K562 (cell line): ENCODE measurements around the gene SKIDA1. TPM values are rescaled to one million over a fixed set of nuclear protein-coding genes. Genes with fewer than 3 reads are reported as not detected.

ENCODE experiments used
- ATF7 ChIP-seq: fragments of 450-650 bp; IDR thresholded peaks from 2 replicates; pipeline ENCODE4 v1.7.1; 2014; ENCODE audit warnings: mild to moderate bottlenecking, moderate library complexity
- CBX2 ChIP-seq: fragments of 200-600 bp; sonication (generic); IDR thresholded peaks from one replicate; pipeline ENCODE4 v1.6.1; 2012; ENCODE audit warnings: mild to moderate bottlenecking, low read length, inconsistent platforms; ENCODE audit not compliant: insufficient read depth, poor library complexity, severe bottlenecking
- CBX3 ChIP-seq, 2 experiments: IDR thresholded peaks; 1 replicate in 1 of 2; 2 replicates in 1 of 2; pipeline ENCODE4 v1.6.1; 2012; ENCODE audit warnings: inconsistent platforms in 2 of 2, low read length in 2 of 2, borderline replicate concordance in 1 of 2, control low read depth in 1 of 2
- ELF2 ChIP-seq: fragments of 250-450 bp; sonication (Bioruptor Pico); IDR thresholded peaks from 2 replicates; pipeline ENCODE4 v1.5.0; 2021; ENCODE audit warnings: mild to moderate bottlenecking
- FOXA1 ChIP-seq: fragments of 450-650 bp; IDR thresholded peaks from 2 replicates; pipeline ENCODE4 v1.6.1; 2016; ENCODE audit warnings: mild to moderate bottlenecking, borderline replicate concordance
- HMGN3 ChIP-seq: IDR thresholded peaks from 2 replicates; pipeline ENCODE4 v1.6.1; 2011; ENCODE audit warnings: borderline replicate concordance, low read depth, mild to moderate bottlenecking, mixed read lengths, low read length; ENCODE audit not compliant: insufficient read length; ENCODE audit errors: extremely low read depth
- HNRNPUL1 ChIP-seq: fragments of 200-400 bp; formaldehyde crosslinking; IDR thresholded peaks from 2 replicates; pipeline ENCODE4 v1.6.1; 2017; ENCODE audit warnings: low read length
- HOXB6 ChIP-seq: fragments of 250-450 bp; sonication (Bioruptor Pico); IDR thresholded peaks from 2 replicates; pipeline ENCODE4 v1.5.1; 2022; ENCODE audit warnings: mild to moderate bottlenecking, borderline replicate concordance
- KAT8 ChIP-seq: fragments of 450-650 bp; IDR thresholded peaks from 2 replicates; pipeline ENCODE4 v1.6.1; 2016; ENCODE audit warnings: low read depth, mild to moderate bottlenecking
- KDM4B ChIP-seq, 2 experiments: fragments of 450-650 bp in 1 of 2; sonication (generic) in 1 of 2; IDR thresholded peaks; 2 replicates each; pipeline ENCODE4 v1.6.1; 2016 to 2017; ENCODE audit warnings: borderline replicate concordance in 2 of 2, antibody characterized with exemption in 1 of 2, low read depth in 1 of 2, mild to moderate bottlenecking in 1 of 2
- KLF1 ChIP-seq: fragments of 450-650 bp; IDR thresholded peaks from 2 replicates; pipeline ENCODE4 v1.6.1; 2016; ENCODE audit warnings: missing genetic modification characterization, missing compliant biosample characterization
- MECOM ChIP-seq: fragments of 250-450 bp; sonication (Bioruptor Pico); IDR thresholded peaks from 2 replicates; pipeline ENCODE4 v1.8.0; 2022; ENCODE audit warnings: inconsistent platforms
- MTA1 ChIP-seq: fragments of 450-650 bp; IDR thresholded peaks from 2 replicates; pipeline ENCODE4 v1.6.1; 2017; ENCODE audit warnings: borderline replicate concordance
- NR2C1 ChIP-seq, 2 experiments: fragments of 450-650 bp; IDR thresholded peaks; 2 replicates each; pipeline ENCODE4 v1.6.1; 2017; ENCODE audit warnings: mild to moderate bottlenecking in 2 of 2, antibody characterized with exemption in 1 of 2, inconsistent platforms in 1 of 2, missing compliant biosample characterization in 1 of 2, missing genetic modification characterization in 1 of 2
- NRF1 ChIP-seq, 2 experiments: fragments of 450-650 bp; IDR thresholded peaks in 1 of 2; conservative IDR thresholded peaks in 1 of 2; 2 replicates each; pipeline ENCODE4 v1.6.1; 2014; ENCODE audit warnings: mild to moderate bottlenecking in 2 of 2
- PHTF2 ChIP-seq: fragments of 250-450 bp; sonication (Bioruptor Pico); IDR thresholded peaks from 2 replicates; pipeline ENCODE4 v1.5.0; 2021; ENCODE audit warnings: mild to moderate bottlenecking
- RAD21 ChIP-seq, 2 experiments: fragments of 250-450 bp in 1 of 2; fragments of 450-650 bp in 1 of 2; sonication (Bioruptor Pico) in 1 of 2; formaldehyde crosslinking in 1 of 2; IDR thresholded peaks in 1 of 2; conservative IDR thresholded peaks in 1 of 2; 2 replicates each; pipeline versions ENCODE4 v1.4.0 to v1.8.0; 2020 to 2022; ENCODE audit warnings: mild to moderate bottlenecking in 2 of 2, moderate library complexity in 1 of 2
- RBM22 ChIP-seq: fragments of 200-400 bp; formaldehyde crosslinking; IDR thresholded peaks from 2 replicates; pipeline ENCODE4 v1.6.1; 2018; ENCODE audit warnings: low read length, low read depth; ENCODE audit not compliant: poor library complexity, severe bottlenecking
- SIN3A ChIP-seq, 2 experiments: fragments of 150-350 bp in 1 of 2; IDR thresholded peaks; 2 replicates each; pipeline ENCODE4 v1.6.1; 2011 to 2016; ENCODE audit warnings: borderline replicate concordance in 2 of 2, low read depth in 2 of 2, low read length in 2 of 2, mild to moderate bottlenecking in 2 of 2, moderate library complexity in 2 of 2; ENCODE audit not compliant: control insufficient read depth in 1 of 2
- SMAD4 ChIP-seq: fragments of 250-450 bp; sonication (Bioruptor Pico); conservative IDR thresholded peaks from 2 replicates; pipeline ENCODE4 v1.8.0; 2021; ENCODE audit warnings: inconsistent platforms, mild to moderate bottlenecking, moderate library complexity
- TBP ChIP-seq: optimal IDR thresholded peaks from 2 replicates; pipeline ENCODE3; 2011; ENCODE audit warnings: low read depth, low read length, improper control_type of control experiment
- YY1 ChIP-seq, 3 experiments: IDR thresholded peaks; 2 replicates each; pipeline ENCODE4 v1.6.1; 2011; ENCODE audit warnings: low read length in 2 of 3, mild to moderate bottlenecking in 2 of 3, moderate library complexity in 2 of 3, borderline replicate concordance in 1 of 3, control low read depth in 1 of 3, low read depth in 1 of 3; ENCODE audit not compliant: insufficient read depth in 3 of 3, insufficient replicate concordance in 2 of 3, control insufficient read depth in 1 of 3, insufficient read length in 1 of 3; ENCODE audit errors: extremely low read depth in 1 of 3
- ZNF785 ChIP-seq: fragments of 250-450 bp; sonication (Bioruptor Pico); IDR thresholded peaks from 2 replicates; pipeline ENCODE4 v1.4.0; 2020; ENCODE audit warnings: mild to moderate bottlenecking
- polyA plus RNA-seq, 8 experiments: library from polyadenylated mRNA; depleted of rRNA in 4 of 8; stranded (reverse) in 5 of 8; unstranded in 3 of 8; fragments of >200 nt; fragmentation: Nextera tagmentation in 2 of 8; fragmentation: Illumina TruSeq in 1 of 8; extraction: Ambion mirVana in 2 of 8; extraction: Trizol in 1 of 8; gene quantifications; 2 replicates each; pipeline versions ENCODE4 v1.2.1 to v1.2.3, GENCODE V29; 2011 to 2014; ENCODE audit warnings: inconsistent platforms in 1 of 8, missing spikeins in 1 of 8
- total RNA-seq, 7 experiments: library from RNA; depleted of rRNA in 6 of 7; stranded (reverse); fragments of >200 nt in 6 of 7; fragmentation: Illumina TruSeq in 2 of 7; extraction: Trizol in 2 of 7; gene quantifications; 2 replicates each; pipeline versions ENCODE4 v1.2.1 to v1.2.3, GENCODE V29; 2011 to 2021; ENCODE audit warnings: low replicate concordance in 1 of 7
- TF ChIP-seq, protein P1 (sequence below): sonication (generic); formaldehyde crosslinking; IDR thresholded peaks from 2 replicates; pipeline ENCODE4 v1.8.0; 2023; ENCODE audit warnings: mild to moderate bottlenecking, missing genetic modification reagents
- TF ChIP-seq, protein P2 (sequence below): IDR thresholded peaks from 2 replicates; pipeline ENCODE4 v1.6.1; 2011; ENCODE audit not compliant: insufficient read length; ENCODE audit errors: extremely low read depth

SKIDA1 gene
- total and polyA plus RNA-seq, 9 of the 15 experiments (the other 6 are each of a cell fraction or from before 2014, with no cell fraction given) = 0.05 to 1.1 (median 0.42) TPM

DNA sequence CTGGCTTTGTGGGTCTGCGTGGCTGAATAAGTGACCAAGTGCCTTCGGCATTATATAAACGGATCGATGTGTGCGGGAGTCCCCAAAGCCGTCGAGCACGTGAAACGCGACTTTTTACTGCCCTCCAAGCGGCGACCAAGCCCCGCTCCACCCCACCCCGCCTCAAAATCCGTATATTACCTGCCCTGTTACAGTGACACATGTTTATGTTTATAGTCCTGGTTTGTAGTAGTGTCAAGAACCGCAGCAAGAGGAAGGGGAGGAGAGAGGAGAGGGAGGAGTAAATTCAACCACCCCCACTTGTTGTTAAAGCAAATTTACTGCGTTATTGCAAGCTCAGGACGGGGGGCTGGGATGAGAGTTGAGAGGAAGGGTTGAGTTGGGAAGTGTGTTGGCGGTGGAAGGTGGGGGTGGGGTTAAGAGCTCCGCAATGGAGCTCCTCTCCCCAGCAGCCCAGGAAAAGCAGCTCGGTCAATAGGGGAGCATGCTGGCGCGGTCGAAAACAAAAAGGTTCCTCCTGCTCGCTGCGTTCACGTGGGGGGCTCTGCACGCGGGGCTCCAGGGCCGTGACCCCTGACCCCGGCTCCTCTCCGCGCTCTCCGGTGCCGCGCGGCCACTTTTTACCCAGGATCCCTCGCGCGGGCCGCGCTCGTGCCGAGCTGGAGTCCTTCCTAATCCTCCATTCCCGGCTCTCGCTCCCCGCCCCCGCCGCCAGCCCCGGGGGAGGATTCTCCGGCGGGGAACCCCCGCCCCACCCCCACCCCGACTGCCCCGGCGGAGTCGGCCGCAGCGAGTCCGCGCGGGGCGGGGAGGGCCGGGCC, at the start of gene SKIDA1 (continued):
- TF ChIP-seq, protein P1, sequence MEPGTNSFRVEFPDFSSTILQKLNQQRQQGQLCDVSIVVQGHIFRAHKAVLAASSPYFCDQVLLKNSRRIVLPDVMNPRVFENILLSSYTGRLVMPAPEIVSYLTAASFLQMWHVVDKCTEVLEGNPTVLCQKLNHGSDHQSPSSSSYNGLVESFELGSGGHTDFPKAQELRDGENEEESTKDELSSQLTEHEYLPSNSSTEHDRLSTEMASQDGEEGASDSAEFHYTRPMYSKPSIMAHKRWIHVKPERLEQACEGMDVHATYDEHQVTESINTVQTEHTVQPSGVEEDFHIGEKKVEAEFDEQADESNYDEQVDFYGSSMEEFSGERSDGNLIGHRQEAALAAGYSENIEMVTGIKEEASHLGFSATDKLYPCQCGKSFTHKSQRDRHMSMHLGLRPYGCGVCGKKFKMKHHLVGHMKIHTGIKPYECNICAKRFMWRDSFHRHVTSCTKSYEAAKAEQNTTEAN (CRISPR knock-in tag) = no peak
- TF ChIP-seq RBM22 (no peak), KAT8 (no peak), ATF7 (peak; percentile 67), TBP (peak; percentile 76), SMAD4 (CRISPR knock-in tag) (no peak), FOXA1 (no peak), ZNF785 (CRISPR knock-in tag) (no peak), HOXB6 (no peak), NR2C1 (IDR thresholded peaks at IDR 0.05) (peak; percentile 97), NR2C1 (tag; IDR thresholded peaks at IDR 0.05) (peak; percentile 98), NRF1 (conservative IDR thresholded peaks at IDR 0.05 in 1 of 2, IDR thresholded peaks at IDR 0.05 in 1 of 2) (peak in 1 of 2 experiments; percentile 35; a peak in 2 of 4 replicates), CBX3 (IDR thresholded peaks at IDR 0.05; ENCODE audit: borderline replicate concordance in 1 of 2, low read length in 2 of 2) (peak in 1 of 2 experiments; percentile 66; a peak in 1 of 3 replicates), HNRNPUL1 (no peak), KLF1 (tag) (no peak), HMGN3 (peak; percentile 88), RAD21 (CRISPR knock-in tag; conservative IDR thresholded peaks at IDR 0.05 in 1 of 2, IDR thresholded peaks at IDR 0.05 in 1 of 2) (no peak), MECOM (CRISPR knock-in tag) (no peak), MTA1 (peak; percentile 71; the same call in 1 of the 2 replicates), KDM4B (IDR thresholded peaks at IDR 0.05; ENCODE audit: borderline replicate concordance in 2 of 2, low read depth in 1 of 2) (no peak), SIN3A (IDR thresholded peaks at IDR 0.05; ENCODE audit: borderline replicate concordance in 2 of 2, control insufficient read depth in 1 of 2, low read depth in 2 of 2, low read length in 2 of 2) (peak in 1 of 2 experiments; percentile 29; a peak in 1 of 4 replicates), YY1 (IDR thresholded peaks at IDR 0.05; ENCODE audit: borderline replicate concordance in 1 of 3, control insufficient read depth in 1 of 3, extremely low read depth in 1 of 3, insufficient read depth in 3 of 3, insufficient read length in 1 of 3, insufficient replicate concordance in 2 of 3, low read depth in 1 of 3, low read length in 2 of 3) (peak in 2 of 3 experiments; percentile 66 to 82), PHTF2 (CRISPR knock-in tag) (no peak), CBX2 (no peak), ELF2 (CRISPR knock-in tag) (no peak)
- TF ChIP-seq, protein P2, sequence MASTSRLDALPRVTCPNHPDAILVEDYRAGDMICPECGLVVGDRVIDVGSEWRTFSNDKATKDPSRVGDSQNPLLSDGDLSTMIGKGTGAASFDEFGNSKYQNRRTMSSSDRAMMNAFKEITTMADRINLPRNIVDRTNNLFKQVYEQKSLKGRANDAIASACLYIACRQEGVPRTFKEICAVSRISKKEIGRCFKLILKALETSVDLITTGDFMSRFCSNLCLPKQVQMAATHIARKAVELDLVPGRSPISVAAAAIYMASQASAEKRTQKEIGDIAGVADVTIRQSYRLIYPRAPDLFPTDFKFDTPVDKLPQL = no peak
